ENCODE results near the gene LRFN5.

DNA sequence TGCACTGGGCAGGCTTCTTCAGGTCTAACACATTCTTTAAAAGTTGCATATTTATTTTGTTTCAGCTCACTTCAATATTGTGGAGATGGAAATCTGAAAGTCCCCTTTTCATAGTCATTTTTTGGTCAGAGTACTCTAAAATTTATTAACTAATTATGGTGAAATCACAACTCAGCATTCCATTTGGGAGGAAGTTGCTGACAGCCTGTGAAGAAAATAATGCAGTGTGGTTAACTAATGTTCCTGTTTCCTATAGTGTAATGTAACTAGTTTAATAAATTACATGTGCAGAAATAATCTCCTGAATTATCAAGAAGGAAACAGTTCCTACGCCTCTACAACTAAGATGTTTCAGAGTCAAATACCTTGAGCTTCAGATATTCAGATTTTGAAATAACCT lies 17.1 kb downstream of the LRFN5 start:
- TF ChIP-seq, protein P1, sequence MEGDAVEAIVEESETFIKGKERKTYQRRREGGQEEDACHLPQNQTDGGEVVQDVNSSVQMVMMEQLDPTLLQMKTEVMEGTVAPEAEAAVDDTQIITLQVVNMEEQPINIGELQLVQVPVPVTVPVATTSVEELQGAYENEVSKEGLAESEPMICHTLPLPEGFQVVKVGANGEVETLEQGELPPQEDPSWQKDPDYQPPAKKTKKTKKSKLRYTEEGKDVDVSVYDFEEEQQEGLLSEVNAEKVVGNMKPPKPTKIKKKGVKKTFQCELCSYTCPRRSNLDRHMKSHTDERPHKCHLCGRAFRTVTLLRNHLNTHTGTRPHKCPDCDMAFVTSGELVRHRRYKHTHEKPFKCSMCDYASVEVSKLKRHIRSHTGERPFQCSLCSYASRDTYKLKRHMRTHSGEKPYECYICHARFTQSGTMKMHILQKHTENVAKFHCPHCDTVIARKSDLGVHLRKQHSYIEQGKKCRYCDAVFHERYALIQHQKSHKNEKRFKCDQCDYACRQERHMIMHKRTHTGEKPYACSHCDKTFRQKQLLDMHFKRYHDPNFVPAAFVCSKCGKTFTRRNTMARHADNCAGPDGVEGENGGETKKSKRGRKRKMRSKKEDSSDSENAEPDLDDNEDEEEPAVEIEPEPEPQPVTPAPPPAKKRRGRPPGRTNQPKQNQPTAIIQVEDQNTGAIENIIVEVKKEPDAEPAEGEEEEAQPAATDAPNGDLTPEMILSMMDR (conservative IDR thresholded peaks at IDR 0.05; ENCODE audit: low read length) = no peak
- no peak for TF ChIP-seq EZH2phosphoT487 (IDR thresholded peaks at IDR 0.05; ENCODE audit: borderline replicate concordance)

All from Loucy (cell line).